ENCODE measurements around the gene UBALD2. TPM values are rescaled to one million over a fixed set of nuclear protein-coding genes. Genes with fewer than 3 reads are reported as not detected.

UBALD2 gene
- total and polyA plus RNA-seq, 2 of the 8 experiments (the other 6 are each of a cell fraction or from before 2014, with no cell fraction given): 17.8 to 22.6 TPM

- Histone ChIP-seq H2BK20ac (ENCODE audit: low read length) (no peak overlapping the region), H3K4me3 (ENCODE audit: extremely low read depth in 1 of 4, insufficient read depth in 2 of 4, low read depth in 3 of 4, low read length in 4 of 4) (peak overlapping the region; percentile 30 to 69 (median 37)), H4K5ac (ENCODE audit: insufficient read length, low read depth, low read length) (no peak overlapping the region), H3K23ac (ENCODE audit: insufficient read length) (no peak overlapping the region), H3K9me3 (ENCODE audit: insufficient read depth in 2 of 2, low read depth in 1 of 2, low read length in 1 of 2) (no peaks in the 10 kb centered on the region), H3K23me2 (ENCODE audit: low read depth, low read length) (peaks cover 11% of the 10 kb centered on the region), H3K79me1 (ENCODE audit: low read depth, low read length) (no peaks in the 10 kb centered on the region), H3K56ac (replicated peaks; ENCODE audit: insufficient read length, low read depth, low read length) (no peak overlapping the region), H3K4me2 (ENCODE audit: insufficient read depth in 1 of 2, low read depth in 2 of 2, low read length in 2 of 2) (peak overlapping the region; percentile 68 to 83), H4K8ac (ENCODE audit: extremely low read depth, insufficient read depth, low read length) (no peak overlapping the region), H2AK5ac (ENCODE audit: low read depth, low read length) (no peak overlapping the region), H3K18ac (ENCODE audit: extremely low read depth, low read length) (no peak overlapping the region), H3K79me2 (ENCODE audit: control insufficient read depth in 1 of 2, insufficient read depth in 2 of 2, low read length in 2 of 2) (0 out of 4 replicates have a peak, but pooled peaks cover 0 to 2% of the 10 kb centered on the region in 2 experiments), H4K20me1 (replicated peaks in 1 of 2; ENCODE audit: control insufficient read depth in 1 of 2, insufficient read depth in 2 of 2, low read length in 2 of 2) (no peaks in the 10 kb centered on the region), H2BK15ac (ENCODE audit: low read length) (no peak overlapping the region), H2BK120ac (replicated peaks; ENCODE audit: low read depth, low read length) (no peak overlapping the region), H3K4me1 (replicated peaks in 1 of 4; ENCODE audit: control insufficient read depth in 3 of 4, insufficient read depth in 4 of 4, low read length in 3 of 4) (peaks cover 0 to 6% (median 4%) of the 10 kb centered on the region in 4 experiments; a peak in 5 of 7 replicates), H2AFZ (ENCODE audit: low read length) (peak overlapping the region; percentile 49; the same call in 1 of the 2 replicates), H2BK5ac (ENCODE audit: low read depth, low read length) (no peak overlapping the region), H3K27ac (ENCODE audit: low read depth, low read length) (no peak overlapping the region), H3K9ac (replicated peaks in 1 of 4; ENCODE audit: extremely low read depth in 1 of 4, low read depth in 3 of 4, low read length in 3 of 4) (peak overlapping the region in 2 of 4 experiments; percentile 20 to 27; a peak in 3 of 7 replicates), H4K91ac (replicated peaks; ENCODE audit: insufficient read length, low read length) (no peak overlapping the region), H2BK12ac (ENCODE audit: low read depth, low read length) (no peak overlapping the region), H3K27me3 (replicated peaks in 1 of 4; ENCODE audit: control insufficient read depth in 3 of 4, extremely low read depth in 1 of 4, insufficient read depth in 3 of 4, low read length in 3 of 4) (peaks cover 5 to 42% (median 31%) of the 10 kb centered on the region in 4 experiments), H3K36me3 (ENCODE audit: control insufficient read depth in 2 of 4, insufficient read depth in 4 of 4, low read length in 3 of 4) (no peaks in the 10 kb centered on the region), H3K14ac (ENCODE audit: insufficient read length) (no peak overlapping the region), H3K4ac (replicated peaks; ENCODE audit: insufficient read length, low read depth, low read length) (no peak overlapping the region)
- peak in 1 of 2 experiments; percentile 73 for DNase-seq (ENCODE audit: low read depth in 1 of 2, low spot score in 2 of 2)
- no peak for FAIRE-seq
- 3% methylated on average over 30 of the region's 75 CpGs; no CpG with 5 or more reads in 1 of the 2 experiments for WGBS, 2 experiments (ENCODE audit: extremely low coverage in 1 of 2, insufficient coverage in 1 of 2, insufficient read length in 1 of 2, insufficient replicate concordance in 2 of 2, low coverage in 1 of 2, low lambda C conversion rate in 2 of 2, missing lambda C conversion rate in 1 of 2)
- ChIA-PET POLR2A (ENCODE audit: partially characterized antibody) (interaction anchor here (0.9 kb wide), 1 partner anchor 29 kb away, joined by 4 read pairs; no protein-coding TSS in a partner anchor), CTCF (ENCODE audit: partially characterized antibody) (interaction anchor here (1.0 to 1.6 kb wide), 2 partner anchors 33 to 105 kb away, joined by 3 read pairs; no protein-coding TSS in a partner anchor)
- TF ChIP-seq KDM4A (IDR thresholded peaks at IDR 0.05; ENCODE audit: low read depth, low read length, severe bottlenecking) (peak; percentile 79), CTBP2 (IDR thresholded peaks at IDR 0.05; ENCODE audit: borderline replicate concordance, insufficient read depth, insufficient read length, low read length) (no peak), CEBPB (IDR thresholded peaks at IDR 0.05; ENCODE audit: low read depth, low read length) (no peak), TAF7 (optimal IDR thresholded peaks at IDR 0.05; ENCODE audit: borderline replicate concordance, low read depth, low read length) (no peak), ASH2L (IDR thresholded peaks at IDR 0.05; ENCODE audit: low read length) (peak; percentile 86), EZH2 (IDR thresholded peaks at IDR 0.05; ENCODE audit: low read depth, low read length, severe bottlenecking) (peak; percentile 60), SIN3A (conservative IDR thresholded peaks at IDR 0.05 in 1 of 2, IDR thresholded peaks at IDR 0.05 in 1 of 2; ENCODE audit: low read depth in 1 of 2, low read length in 2 of 2) (no peak), RBBP5 (IDR thresholded peaks at IDR 0.05; ENCODE audit: borderline replicate concordance, low read depth, low read length) (peak; percentile 18; the same call in 1 of the 2 replicates), BACH1 (IDR thresholded peaks at IDR 0.05; ENCODE audit: low read length) (no peak), SP1 (IDR thresholded peaks at IDR 0.05; ENCODE audit: low read depth, low read length) (no peak), JUN (IDR thresholded peaks at IDR 0.05; ENCODE audit: low read depth, low read length) (no peak), POLR2AphosphoS5 (IDR thresholded peaks at IDR 0.05; ENCODE audit: low read depth, low read length) (no peak)
Observed at GRCh38 chr17:76239538-76240274, 25.4 kb upstream of the UBALD2 start.

All from H1 (cell line).